Erythroblast (primary cell): Measurements from ENCODE around the gene DOCK8.

Experiments
- GATA1 ChIP-seq: IDR thresholded peaks from 2 replicates; pipeline ENCODE4 v1.6.1; 2011; ENCODE audit warnings: low read depth, mild to moderate bottlenecking, control low read depth, low read length, moderate library complexity
- POLR2A ChIP-seq: IDR thresholded peaks from 2 replicates; pipeline ENCODE4 v1.6.1; 2011; ENCODE audit warnings: mild to moderate bottlenecking, low read length

DNA sequence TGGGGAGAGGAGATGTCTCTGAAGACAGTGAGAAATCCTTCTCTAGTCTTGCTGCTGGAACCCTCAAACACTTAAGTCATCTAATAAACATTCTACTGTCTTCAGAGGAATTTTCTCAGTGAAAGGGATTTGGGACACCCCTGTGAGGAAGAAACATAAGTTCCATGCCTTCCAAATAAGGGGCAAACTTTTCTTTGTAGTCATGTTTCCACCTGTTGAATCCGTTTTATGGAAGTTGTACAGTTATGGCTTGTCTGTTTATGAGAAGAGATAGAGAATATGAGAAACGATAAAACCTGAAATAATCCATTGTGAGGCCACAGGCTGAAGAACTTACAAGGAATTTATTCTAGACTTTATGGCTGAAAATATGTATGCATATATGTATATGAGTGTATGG lies 49.6 kb downstream of the DOCK8 start:
- TF ChIP-seq POLR2A (no peak), GATA1 (no peak)
